Caco-2 (cell line): ENCODE measurements around the gene HIVEP2. TPM values are rescaled to one million over a fixed set of nuclear protein-coding genes. Genes with fewer than 3 reads are reported as not detected.

ENCODE experiments used
- BruUV-seq: library from RNA; stranded (reverse); fragments of 400-500 nt; replicated peaks from 2 replicates; lab custom pipeline; 2021; lab: Mats Ljungman, UMichigan
- CTCF ChIA-PET: fragments of 300-600 bp; sonication (Branson Sonifier 250); formaldehyde crosslinking; loops from one replicate; lab custom pipeline; 2022; ENCODE audit warnings: antibody characterized with exemption; lab: Charles Lee
- POLR2A ChIA-PET: fragments of 300-600 bp; sonication (Branson Sonifier 250); formaldehyde crosslinking; loops from one replicate; lab custom pipeline; 2022; ENCODE audit warnings: antibody characterized with exemption; lab: Charles Lee
- DNase-seq, 2 experiments: peaks; one replicate each; pipeline versions ENCODE4 v3.0.0 to v3.0.0-alpha.2; 2020 to 2022
- H3K27me3 ChIP-seq: replicated peaks from 2 replicates; pipeline ENCODE4 v1.6.0; 2011; ENCODE audit warnings: low read length; ENCODE audit not compliant: control insufficient read depth, insufficient read depth
- H3K36me3 ChIP-seq: 2 replicates; pipeline ENCODE4 v1.5.1; 2011; ENCODE audit warnings: low read length; ENCODE audit not compliant: control insufficient read depth, insufficient read depth
- H3K4me1 ChIP-seq: fragments of 250-450 bp; sonication (Bioruptor Pico); 2 replicates; pipeline ENCODE4 v1.5.1; 2020; ENCODE audit warnings: mild to moderate bottlenecking
- H3K4me3 ChIP-seq: 2 replicates; pipeline ENCODE4 v1.5.1; 2011; ENCODE audit warnings: low read depth, mild to moderate bottlenecking, control low read depth, low read length
- H3K9me3 ChIP-seq: fragments of 250-450 bp; sonication (Bioruptor Pico); 2 replicates; pipeline ENCODE4 v1.5.1; 2020; ENCODE audit warnings: mild to moderate bottlenecking, moderate library complexity
- H3K27ac Mint-ChIP-seq: one replicate; pipeline ENCODE4 v1.8.0; 2022; ENCODE audit warnings: mixed read lengths; ENCODE audit not compliant: unreplicated experiment
- H3K27me3 Mint-ChIP-seq: one replicate; pipeline ENCODE4 v1.8.0; 2022; ENCODE audit warnings: mixed read lengths; ENCODE audit not compliant: insufficient read depth, unreplicated experiment
- H3K36me3 Mint-ChIP-seq: one replicate; pipeline ENCODE4 v1.8.0; 2022; ENCODE audit warnings: mild to moderate bottlenecking, mixed read lengths; ENCODE audit not compliant: insufficient read depth, unreplicated experiment
- H3K4me1 Mint-ChIP-seq: one replicate; pipeline ENCODE4 v1.8.0; 2022; ENCODE audit warnings: low read depth, mixed read lengths; ENCODE audit not compliant: unreplicated experiment
- H3K4me3 Mint-ChIP-seq: one replicate; pipeline ENCODE4 v1.8.0; 2022; ENCODE audit warnings: mild to moderate bottlenecking, moderate library complexity, mixed read lengths; ENCODE audit not compliant: unreplicated experiment
- H3K9me3 Mint-ChIP-seq: one replicate; pipeline ENCODE4 v1.8.0; 2022; ENCODE audit warnings: mixed read lengths; ENCODE audit not compliant: unreplicated experiment
- intact Hi-C: fragments of 100-400 bp; cut with micrococcal nuclease; formaldehyde crosslinking; loops from one replicate; pipeline ENCODE4 v1.10.0; 2022; ENCODE audit not compliant: unreplicated experiment
- total RNA-seq: library from RNA; stranded (reverse); gene quantifications from 2 replicates; pipeline ENCODE4 v1.2.3, GENCODE V29; 2022
- TF ChIP-seq, protein P1 (sequence below), 2 experiments: fragments of 200-600 bp in 1 of 2; IDR thresholded peaks; 1 replicate in 1 of 2; 2 replicates in 1 of 2; pipeline versions ENCODE4 v1.5.1 to v1.8.0; 2011 to 2022; ENCODE audit warnings: antibody characterized with exemption in 1 of 2, control low read depth in 1 of 2, inconsistent platforms in 1 of 2, low read depth in 1 of 2, low read length in 1 of 2, mild to moderate bottlenecking in 1 of 2, moderate library complexity in 1 of 2; ENCODE audit not compliant: insufficient read depth in 1 of 2, severe bottlenecking in 1 of 2, unreplicated experiment in 1 of 2

Gene HIVEP2
- total RNA-seq, 1 experiment from 2014 or later: 1.0 TPM

DNA sequence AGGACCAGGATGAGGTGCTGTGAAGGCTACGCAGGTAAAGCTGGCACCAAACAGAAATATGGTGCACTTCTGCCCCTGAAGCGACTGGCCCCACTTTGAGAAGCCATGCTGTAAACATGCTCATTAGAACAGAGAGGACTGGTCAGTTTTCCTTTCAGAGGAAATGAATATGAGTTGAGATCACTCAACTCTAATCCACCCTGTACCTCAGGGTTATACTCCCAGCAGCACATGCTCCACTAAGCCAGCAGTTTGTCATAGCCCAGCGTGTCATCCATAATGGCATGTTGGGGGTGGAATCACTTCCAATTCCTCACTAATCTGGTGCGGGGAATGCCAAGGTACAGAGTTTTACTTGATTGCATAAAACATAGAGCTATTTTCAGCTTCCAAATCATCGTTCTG lies 98.1 kb downstream of the HIVEP2 start:
- TF ChIP-seq, protein P1, sequence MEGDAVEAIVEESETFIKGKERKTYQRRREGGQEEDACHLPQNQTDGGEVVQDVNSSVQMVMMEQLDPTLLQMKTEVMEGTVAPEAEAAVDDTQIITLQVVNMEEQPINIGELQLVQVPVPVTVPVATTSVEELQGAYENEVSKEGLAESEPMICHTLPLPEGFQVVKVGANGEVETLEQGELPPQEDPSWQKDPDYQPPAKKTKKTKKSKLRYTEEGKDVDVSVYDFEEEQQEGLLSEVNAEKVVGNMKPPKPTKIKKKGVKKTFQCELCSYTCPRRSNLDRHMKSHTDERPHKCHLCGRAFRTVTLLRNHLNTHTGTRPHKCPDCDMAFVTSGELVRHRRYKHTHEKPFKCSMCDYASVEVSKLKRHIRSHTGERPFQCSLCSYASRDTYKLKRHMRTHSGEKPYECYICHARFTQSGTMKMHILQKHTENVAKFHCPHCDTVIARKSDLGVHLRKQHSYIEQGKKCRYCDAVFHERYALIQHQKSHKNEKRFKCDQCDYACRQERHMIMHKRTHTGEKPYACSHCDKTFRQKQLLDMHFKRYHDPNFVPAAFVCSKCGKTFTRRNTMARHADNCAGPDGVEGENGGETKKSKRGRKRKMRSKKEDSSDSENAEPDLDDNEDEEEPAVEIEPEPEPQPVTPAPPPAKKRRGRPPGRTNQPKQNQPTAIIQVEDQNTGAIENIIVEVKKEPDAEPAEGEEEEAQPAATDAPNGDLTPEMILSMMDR (IDR thresholded peaks at IDR 0.05; ENCODE audit: insufficient read depth in 1 of 2, low read depth in 1 of 2, low read length in 1 of 2, severe bottlenecking in 1 of 2, unreplicated experiment in 1 of 2): no peak
- Mint-ChIP-seq H3K36me3 (no peaks in the 10 kb centered on the region), H3K27ac (no peak overlapping the region), H3K9me3 (no peaks in the 10 kb centered on the region), H3K4me1 (no peaks in the 10 kb centered on the region), H3K27me3 (no peaks in the 10 kb centered on the region), H3K4me3 (no peak overlapping the region)
- no peak for DNase-seq
- POLR2A ChIA-PET: no interaction called here
- intact Hi-C loops: no loop called here
- H3K27me3 ChIP-seq: no peaks in the 10 kb centered on the region
- CTCF ChIA-PET: no interaction called here
- no peak overlapping the region for H3K4me3 ChIP-seq
- H3K36me3 ChIP-seq: no peaks in the 10 kb centered on the region
- peaks cover 15% of the 10 kb centered on the region for H3K4me1 ChIP-seq
- BruUV-seq: no TSS peak
- H3K9me3 ChIP-seq: no peaks in the 10 kb centered on the region

DNA sequence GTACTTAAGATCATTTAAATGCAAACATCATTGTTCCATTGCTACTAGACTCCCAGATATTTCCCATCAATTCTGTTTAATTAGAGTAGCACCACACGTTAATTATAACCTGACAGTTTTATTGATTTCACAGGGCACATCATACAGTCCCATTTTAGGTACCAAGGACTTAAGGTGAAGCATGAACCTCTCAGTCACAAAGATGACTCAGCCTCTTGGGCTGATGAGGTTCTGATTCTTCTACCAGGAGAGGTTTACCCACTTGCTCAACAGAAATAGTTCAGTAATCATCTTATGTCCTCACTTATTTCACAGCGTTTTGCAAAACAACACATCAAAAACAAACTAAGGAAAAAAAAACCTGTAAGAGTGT lies 98.5 kb downstream of the HIVEP2 start:
- intact Hi-C loops: no loop called here
- Mint-ChIP-seq H3K27ac (no peak overlapping the region), H3K9me3 (no peaks in the 10 kb centered on the region), H3K27me3 (no peaks in the 10 kb centered on the region), H3K4me1 (no peaks in the 10 kb centered on the region), H3K36me3 (no peaks in the 10 kb centered on the region), H3K4me3 (no peak overlapping the region)
- Histone ChIP-seq H3K9me3 (no peaks in the 10 kb centered on the region), H3K4me1 (peaks cover 15% of the 10 kb centered on the region), H3K36me3 (no peaks in the 10 kb centered on the region), H3K27me3 (no peaks in the 10 kb centered on the region), H3K4me3 (no peak overlapping the region)
- ChIA-PET CTCF (no interaction called here), POLR2A (no interaction called here)
- DNase-seq: no peak
- TF ChIP-seq, protein P1 (IDR thresholded peaks at IDR 0.05; ENCODE audit: insufficient read depth in 1 of 2, low read depth in 1 of 2, low read length in 1 of 2, severe bottlenecking in 1 of 2, unreplicated experiment in 1 of 2): no peak
- no TSS peak for BruUV-seq

DNA sequence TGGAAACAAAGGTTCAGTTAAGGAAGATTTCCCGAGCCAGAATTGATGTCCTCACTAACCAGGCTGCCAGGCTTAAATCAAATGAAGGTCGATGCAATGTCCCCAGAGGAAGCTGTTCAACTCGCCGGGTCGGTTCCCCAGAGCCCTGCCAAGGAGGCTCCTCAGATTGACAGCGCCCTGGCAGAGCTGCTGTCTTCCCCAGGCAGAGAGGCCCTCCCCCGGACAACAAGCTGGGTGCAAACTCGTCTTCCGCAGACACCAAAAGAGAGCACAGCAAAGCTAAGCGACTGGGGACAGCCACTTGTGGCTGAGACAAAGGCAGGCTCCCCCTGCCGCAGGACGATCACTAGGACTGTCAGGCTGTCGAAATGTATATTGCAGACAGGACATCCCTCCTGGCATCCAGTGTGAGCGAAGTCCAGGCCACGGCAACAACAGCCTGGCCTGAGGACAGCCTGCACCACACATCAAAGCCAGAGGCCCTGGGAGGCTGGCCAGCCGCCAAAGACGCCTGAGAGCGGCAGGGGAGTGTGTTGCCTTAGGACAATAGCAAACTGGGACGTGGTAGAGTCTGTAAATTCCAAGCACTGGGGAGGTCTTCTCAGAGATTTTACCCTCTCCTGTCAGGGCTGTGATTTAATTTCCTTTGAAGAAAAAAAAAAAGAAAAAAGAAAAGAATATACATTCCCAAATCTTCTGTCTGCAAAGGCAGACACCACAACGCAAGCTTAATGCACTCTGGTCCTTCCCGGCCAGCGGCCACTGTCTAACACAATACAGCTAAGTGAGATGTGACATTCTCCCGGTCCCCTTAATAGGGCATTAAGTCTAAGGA lies 99.1 kb downstream of the HIVEP2 start:
- Mint-ChIP-seq H3K27me3 (no peaks in the 10 kb centered on the region), H3K9me3 (no peaks in the 10 kb centered on the region), H3K4me1 (no peaks in the 10 kb centered on the region), H3K36me3 (no peaks in the 10 kb centered on the region), H3K27ac (no peak overlapping the region), H3K4me3 (peak overlapping the region; percentile 39)
- Histone ChIP-seq H3K4me1 (peaks cover 15% of the 10 kb centered on the region), H3K36me3 (no peaks in the 10 kb centered on the region), H3K9me3 (no peaks in the 10 kb centered on the region), H3K27me3 (no peaks in the 10 kb centered on the region), H3K4me3 (no peak overlapping the region)
- intact Hi-C loops: no loop called here
- no TSS peak for BruUV-seq
- peak; percentile 67 to 83 for DNase-seq
- TF ChIP-seq, protein P1 (IDR thresholded peaks at IDR 0.05; ENCODE audit: insufficient read depth in 1 of 2, low read depth in 1 of 2, low read length in 1 of 2, severe bottlenecking in 1 of 2, unreplicated experiment in 1 of 2): no peak
- CTCF ChIA-PET: interaction anchor here (0.6 to 0.7 kb wide), 2 partner anchors 417 to 510 kb away, joined by 3 to 5 read pairs; no protein-coding TSS in a partner anchor
- POLR2A ChIA-PET: no interaction called here
